ENCODE measurements around the gene C1orf226. TPM values are rescaled to one million over a fixed set of nuclear protein-coding genes. Genes with fewer than 3 reads are reported as not detected.

Gene C1orf226
- total and polyA plus RNA-seq, 2 of the 8 experiments (the other 6 are each of a cell fraction or from before 2014, with no cell fraction given): 8.2 to 18.8 TPM

- no peak for TF ChIP-seq BACH1 (IDR thresholded peaks at IDR 0.05; ENCODE audit: low read length)
Measured at GRCh38 chr1:162367772-162368171, 13.8 kb upstream of the C1orf226 start (continued).

Measured in H1 (cell line).